GM21447 (cell line): ENCODE results near the gene ATP2B3.

Experiments used
- ATAC-seq: cut with Tn5 transposase; IDR thresholded peaks from one replicate; pipeline ENCODE4 v1.9.1; 2021; ENCODE audit not compliant: unreplicated experiment

The ATP2B3 gene

DNA sequence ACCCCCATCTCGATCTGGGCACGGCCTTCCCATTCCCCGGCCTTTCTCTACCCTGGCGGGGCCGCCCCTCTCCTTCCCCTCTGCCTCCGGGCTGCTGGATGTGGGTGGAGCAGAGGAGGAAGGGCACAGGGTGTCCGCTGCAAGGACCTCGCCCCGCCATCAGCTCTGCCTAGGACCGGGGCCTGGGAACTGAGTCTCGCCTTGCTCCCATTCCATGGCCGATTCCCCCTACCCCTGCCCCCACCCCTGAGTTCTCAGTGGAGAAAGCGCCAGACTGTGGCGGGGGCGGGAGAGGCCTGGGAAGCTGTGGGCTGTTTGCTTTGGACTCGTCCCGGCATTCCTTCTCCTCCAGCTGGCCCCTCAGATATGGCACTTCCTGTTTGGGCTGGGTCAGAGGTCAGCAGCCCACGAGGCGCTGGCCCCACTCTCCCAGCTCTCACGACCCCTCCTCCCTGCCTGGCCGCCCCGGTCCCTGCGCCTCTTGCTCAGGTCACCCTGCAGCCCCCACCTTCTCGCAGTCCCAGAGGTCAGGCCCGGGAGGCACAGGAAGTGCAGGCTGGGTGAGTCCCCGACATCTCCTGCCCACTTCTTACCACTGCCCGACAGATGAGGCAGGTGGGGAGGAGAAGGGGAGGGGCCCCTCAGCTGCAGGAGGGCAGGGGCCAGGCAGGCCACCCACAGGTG, 29.1 kb upstream of the ATP2B3 start:
- ATAC-seq = no peak

DNA sequence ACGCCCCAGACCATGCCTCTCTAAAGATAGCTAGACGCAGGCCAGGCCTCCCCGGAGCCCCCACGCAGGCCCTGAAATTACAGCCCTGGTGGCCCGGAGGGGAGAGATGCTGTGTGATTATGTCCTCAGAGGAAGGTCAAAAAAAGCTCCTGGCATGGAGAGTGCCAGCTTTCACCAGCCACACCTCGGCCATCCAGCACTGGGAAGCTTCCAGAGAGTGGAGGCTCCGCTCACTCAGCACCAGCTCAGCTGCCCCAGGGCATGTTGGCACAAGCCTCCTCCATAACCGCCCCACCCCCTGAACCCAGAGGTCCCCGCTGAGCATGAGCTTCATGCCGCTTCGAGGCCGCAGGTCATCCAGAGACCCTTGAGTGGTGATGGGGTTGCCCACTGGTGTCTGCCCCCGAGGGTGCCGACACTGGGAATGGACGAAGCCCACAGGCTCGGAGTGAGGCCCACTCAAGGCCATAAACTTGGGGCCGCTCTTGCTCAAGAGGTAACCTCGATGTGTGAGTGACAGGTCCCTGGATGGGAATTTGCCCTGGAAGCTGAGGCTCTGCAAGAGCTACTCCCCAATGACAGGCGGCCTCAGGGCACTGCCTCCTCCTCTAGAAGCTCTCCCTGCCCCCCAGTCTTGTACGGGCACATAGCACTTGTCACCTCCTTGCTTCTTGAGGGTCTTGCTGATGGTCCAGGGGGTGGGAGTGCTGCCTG, 27.1 kb upstream of the ATP2B3 start:
- no peak for ATAC-seq

DNA sequence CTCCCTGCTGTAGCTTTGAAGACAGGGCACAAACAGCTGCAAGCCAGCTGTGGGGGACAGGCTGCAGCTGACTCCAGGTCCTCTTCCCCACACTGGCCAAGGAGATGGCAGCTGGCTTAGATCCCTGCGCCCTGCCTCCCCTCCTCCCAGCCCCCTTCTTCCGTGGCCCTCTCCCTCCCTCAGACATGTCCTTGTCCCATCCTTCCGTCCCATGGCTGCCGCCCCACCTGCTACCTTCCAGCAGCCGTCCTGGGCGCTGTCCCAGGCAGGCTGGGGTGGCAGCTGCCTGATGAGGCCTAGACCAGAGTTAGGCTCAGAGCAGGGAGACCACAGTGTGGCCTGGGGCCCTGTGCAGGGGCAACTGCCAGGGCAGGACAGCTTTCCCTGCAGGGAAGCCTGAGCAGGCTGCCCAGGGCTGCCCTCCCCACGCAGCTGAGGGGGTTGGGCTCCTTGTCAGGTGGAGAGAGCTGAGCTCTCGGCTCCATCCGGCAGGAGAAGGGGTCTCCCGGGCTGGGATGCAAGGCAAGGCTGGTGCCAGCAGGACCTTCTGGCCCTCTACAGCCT, 26.0 kb upstream of the ATP2B3 start:
- ATAC-seq = no peak

DNA sequence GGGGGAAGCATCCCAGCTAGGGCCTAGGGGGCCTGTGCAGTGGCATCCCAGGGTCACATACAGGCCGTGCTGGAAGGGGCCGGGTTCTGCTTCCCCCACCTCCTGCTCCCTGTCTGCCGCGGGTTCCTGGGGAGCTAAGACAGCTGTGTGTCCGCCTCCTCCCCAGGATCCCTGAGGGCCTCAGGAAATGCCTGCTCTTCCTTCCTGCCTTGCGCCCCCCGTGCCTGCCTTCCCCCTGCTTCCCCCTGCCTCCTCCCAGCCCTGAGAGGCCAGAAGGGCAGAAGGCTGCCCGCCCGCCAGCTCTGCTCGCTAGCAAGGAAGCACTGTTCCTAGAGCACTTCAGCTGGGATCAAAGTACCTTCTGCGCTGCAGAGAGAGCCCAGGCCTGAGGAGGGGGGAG, 25.5 kb upstream of the ATP2B3 start:
- ATAC-seq = no peak

DNA sequence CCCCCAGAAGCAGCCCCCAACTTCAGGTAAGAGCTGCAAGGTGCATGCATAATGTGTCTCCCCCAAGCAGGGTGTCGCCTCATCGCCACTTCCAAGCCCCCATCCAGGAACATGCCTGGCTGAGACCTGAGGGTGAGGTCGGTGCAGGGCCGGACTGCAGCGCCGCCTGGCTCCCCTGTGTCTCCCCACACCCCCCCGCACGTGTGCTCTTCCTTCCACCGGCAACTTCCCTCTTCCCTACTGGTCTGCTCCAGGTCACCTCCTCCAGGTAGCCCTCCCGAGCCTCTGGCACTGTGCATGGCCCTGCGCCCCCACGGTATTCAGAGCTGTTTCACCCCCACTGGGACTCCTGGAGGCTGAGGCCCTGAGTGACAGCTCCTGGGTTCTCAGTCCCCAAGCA, 24.9 kb upstream of the ATP2B3 start:
- ATAC-seq = no peak

DNA sequence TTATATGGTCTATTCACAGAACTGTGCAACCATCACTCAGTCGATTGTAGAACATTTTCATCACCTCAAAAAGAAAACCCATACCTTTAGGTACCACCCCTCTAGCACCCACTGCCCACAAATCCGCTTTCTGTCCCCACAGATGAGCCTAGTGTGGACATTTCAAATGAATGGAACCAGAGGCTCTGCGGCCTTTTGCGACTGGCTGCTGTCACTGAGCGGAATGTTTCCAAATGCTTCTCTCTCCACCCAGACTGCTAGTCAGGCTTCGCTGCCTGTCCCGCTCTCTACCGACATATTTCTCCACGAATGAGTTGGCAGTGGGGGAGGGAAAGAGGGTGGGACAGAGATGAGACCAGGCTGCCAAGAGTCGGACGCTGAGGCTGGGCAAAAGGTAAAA, 24.4 kb upstream of the ATP2B3 start:
- ATAC-seq = no peak

DNA sequence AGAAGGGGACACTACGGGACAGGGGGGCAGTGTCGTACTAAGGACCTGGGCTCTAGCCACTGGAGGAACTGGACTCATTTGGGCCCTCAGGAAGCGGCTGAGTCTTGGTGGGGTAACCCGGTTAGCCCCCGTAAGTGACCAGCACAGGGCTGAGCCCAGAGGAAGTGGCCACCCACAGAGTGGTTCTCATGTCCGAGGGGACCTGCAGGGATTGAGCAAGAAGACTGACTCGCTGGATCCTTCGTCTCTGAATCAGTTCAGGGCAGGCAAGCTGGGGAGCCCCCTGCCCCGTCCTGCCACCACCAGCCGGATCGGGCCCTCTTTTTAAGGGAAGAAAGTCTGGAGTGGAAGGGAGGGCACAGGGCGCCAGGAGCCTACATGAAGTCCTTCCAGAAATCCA, 23.4 kb upstream of the ATP2B3 start:
- ATAC-seq = no peak

DNA sequence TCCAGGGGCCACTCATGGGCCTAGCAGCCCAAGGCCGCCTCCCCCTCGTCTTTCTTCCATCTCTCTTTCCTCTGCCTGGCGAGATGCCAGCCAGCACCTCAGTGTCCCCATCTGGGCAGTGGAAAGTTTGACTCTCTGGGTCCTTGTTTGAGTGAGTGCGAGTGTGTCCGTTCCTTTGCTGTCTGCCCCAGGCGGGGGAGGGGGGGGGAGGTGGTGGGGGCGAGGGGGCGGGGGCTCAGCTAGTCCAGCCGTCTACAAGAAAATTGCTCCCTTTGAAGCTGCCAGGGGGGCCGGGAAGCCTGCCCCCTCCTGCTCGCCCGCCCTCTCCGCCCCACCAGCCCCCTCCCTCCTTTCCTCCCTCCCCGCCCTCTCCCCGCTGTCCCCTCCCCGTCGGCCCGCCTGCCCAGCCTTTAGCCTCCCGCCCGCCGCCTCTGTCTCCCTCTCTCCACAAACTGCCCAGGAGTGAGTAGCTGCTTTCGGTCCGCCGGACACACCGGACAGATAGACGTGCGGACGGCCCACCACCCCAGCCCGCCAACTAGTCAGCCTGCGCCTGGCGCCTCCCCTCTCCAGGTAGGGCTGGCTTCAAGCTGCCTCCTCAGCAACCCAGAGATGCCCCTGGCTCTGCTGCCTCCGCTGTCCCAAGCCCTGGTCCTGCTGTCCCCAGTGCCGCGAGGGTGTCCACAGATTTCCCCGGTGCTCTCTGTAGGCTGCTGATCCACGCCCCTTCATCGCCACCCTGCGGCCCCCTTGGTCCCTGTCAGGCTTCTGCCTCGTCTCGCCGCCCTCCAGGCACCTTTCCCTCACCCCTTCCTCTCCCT, 22.7 kb upstream of the ATP2B3 start, which contains the start of gene BGN:
TSS of gene BGN (plus strand) at position 440 of the 821 bp plus-strand sequence. CDS start 9,652 bp downstream, outside the sequence.
- ATAC-seq = no peak

DNA sequence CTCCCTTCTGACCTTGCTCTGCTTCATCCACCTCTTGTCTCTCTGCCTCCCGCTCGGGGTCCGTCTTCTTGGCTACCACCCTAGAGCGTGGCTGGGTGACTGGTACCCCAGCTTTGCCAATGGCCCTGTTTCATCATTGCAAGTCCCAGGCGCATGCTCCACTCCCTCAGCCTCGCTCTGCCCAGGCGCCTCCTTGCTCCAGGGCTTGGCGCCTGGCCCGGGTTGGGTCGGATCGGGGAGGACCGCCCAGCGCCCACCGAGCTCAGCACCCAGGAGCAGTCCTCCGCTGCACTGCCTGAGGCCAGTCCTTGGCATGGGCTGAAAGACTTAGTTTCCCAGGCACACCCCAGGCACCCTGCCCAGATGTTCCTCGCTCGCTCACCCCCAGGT, 22.1 kb upstream of the ATP2B3 start:
- ATAC-seq = no peak

DNA sequence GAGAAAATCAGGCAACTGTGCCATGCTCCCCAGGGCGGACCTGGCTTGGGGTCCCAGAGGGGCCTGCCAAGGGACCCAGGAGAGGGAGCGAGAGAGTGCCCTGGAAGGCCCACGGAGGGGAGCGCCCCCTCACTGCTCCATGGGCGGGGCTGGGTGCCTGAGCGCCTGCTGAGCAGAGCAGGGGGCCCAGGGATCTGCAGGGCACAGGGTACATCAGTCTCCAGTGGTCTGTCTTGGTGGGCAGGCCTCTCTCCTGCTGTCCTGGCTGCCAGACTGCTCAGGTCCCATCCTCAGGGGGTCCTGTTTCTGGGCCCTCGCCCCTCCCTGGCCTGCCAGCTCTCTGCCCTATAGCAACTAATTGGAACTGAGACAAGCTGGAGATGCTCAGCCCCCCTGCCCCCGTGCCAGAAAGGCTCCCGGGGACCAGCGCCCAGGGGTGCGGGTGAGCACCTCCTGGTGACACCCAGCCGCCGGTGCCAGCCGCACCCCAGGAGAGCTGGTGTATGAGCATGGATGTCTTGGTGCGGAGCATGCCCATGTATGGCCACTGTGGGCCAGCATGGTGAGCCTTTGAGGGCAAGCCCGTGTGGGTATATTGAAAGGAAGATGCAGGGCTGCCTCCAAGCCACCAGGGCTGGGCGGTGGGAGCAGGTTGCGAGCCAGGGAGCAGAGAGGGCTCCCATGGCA, 21.4 kb upstream of the ATP2B3 start:
- ATAC-seq = no peak

DNA sequence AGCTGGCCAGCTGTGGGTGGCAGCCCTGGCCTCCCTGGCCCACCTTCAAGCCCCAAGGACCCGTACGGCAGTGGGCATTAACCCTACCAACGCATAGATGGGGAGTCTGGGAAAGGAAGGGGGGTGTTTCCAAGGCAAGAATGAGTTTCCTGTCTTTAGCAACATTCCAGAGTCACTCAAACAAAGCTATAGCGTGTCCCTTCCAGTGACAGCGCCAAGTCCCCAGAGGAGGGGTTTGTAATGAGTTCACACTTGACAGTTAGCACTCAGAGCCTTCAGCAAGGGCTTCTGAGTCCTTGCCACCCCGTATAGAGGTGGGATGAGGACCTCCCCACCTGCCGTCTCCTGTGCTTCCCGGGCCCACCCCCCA, 20.9 kb upstream of the ATP2B3 start:
- no peak for ATAC-seq

DNA sequence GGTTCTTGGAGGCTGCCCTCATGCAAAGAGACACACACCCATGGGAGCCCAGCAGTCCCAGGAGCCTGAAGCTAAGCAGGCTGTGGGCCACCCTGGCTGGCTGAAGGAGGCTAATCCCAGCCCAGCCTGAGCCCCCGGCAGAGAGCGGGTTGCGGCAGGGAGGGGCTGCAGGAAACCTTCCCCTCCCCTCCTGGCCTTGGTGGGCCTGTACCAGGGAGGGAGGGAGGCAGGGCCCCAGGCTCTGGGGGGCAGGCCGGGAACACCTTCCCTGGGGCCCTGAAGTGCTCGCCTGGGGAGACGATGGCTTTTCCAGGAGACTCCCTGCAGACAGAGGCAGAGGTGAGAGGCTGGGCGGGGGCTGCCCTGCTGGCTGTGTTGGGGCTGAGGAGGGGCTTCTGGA, 19.0 kb upstream of the ATP2B3 start:
- ATAC-seq = no peak

DNA sequence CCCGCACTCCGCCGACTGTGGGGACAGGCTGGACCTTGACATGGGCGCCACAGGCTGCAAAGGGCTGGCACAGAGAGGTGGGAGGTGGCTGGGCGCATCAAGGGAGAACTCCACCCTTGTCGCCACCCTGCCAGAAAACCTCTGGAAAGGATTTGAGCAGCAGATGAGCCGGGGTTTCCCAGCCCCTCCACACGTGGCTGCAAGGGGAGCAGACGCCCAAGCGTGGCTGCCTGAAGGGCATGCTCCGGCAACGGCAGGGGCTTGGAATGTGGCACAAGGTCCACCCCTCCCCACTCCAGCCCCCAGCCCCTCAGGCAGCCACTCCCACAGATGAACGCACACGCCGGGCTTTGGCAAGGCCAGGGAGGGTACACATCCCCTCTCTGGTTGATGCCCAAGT, 18.1 kb upstream of the ATP2B3 start:
- no peak for ATAC-seq

DNA sequence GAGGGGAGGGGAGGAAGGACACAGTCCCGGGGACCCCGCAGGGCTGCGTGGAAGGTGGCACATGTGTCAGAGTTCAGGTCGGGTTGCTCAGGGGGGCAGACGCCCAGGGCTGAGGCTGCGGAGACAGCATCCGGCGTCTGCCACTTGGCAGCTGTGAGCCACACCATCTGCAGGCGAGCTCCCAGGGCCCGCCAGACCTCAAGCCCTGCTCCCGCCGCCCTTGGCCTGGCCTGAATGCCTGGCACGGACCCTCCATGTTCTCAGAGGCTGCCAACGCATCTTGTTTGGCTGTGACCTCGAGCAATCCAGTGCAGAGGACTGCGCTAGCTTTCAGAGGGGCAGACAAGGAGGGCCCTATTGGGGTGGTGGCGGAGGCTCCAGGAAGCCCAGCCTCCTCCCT, 17.6 kb upstream of the ATP2B3 start:
- ATAC-seq = no peak

DNA sequence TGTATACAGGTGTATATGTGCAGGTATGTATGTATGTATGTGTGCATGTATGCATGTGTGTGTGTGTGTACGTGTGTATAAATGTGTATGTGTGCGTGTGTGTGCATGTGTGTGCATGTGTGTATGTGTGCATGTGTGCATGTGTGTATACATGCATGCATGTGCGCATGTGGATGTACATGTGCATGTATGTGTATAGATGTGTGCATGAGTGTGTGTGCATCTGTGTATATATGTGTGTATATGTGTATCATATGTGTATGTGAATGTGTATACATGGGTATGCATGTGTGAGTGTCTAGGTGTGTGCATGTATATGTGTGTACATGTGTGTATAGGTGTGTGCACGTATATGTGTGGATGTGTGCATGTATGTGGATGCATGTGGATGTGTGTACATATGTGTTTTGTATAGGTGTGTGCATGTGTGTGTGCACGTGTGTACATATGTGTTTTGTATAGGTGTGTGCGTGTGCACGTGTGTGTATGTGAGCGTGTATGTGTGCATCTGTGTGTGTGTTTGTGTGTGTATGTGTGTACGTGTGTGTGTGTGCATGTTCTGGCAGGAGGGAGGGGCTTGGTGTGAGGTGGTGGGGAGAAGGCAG, 16.7 kb upstream of the ATP2B3 start:
- ATAC-seq = no peak

DNA sequence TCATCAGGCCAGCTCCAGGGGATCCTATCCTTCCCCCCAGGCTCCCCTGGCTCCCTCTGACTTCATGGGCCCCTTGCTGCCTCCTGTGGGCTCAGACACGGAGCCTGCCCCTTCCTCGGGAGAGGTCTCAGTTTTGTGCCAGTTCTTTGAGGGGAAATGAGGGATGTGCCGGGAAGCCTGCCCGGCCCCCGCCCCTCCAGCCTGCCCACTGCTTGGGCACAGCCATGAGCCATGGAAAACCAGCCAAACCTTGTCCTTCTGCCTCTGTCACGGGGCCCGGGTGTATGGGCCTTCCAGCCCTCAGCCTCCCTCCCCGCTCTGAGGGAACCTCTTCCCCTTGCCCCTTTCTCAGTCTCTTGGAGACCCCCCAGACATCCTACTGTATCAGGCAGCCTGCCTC, 15.9 kb upstream of the ATP2B3 start:
- ATAC-seq = no peak

DNA sequence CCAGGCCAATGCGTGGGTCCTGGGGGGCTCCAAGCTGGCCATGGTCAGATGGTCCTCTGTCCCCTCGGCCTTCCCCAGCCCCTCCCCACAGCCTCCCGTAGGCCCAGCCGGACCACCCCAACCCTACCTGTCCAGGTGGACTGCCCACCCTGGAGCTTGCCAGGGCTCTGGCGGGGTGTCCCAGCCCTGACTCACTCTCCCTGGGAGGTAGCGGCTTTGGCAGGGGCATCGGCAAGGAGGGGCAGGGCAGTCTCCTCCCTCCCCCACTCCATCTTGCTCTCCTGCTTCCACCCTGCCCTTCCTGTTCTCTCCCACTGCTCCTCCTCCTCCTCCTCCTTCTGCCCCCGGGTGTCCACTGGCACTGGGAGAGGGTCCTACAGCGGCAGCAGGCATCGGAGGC, 15.3 kb upstream of the ATP2B3 start:
- no peak for ATAC-seq

DNA sequence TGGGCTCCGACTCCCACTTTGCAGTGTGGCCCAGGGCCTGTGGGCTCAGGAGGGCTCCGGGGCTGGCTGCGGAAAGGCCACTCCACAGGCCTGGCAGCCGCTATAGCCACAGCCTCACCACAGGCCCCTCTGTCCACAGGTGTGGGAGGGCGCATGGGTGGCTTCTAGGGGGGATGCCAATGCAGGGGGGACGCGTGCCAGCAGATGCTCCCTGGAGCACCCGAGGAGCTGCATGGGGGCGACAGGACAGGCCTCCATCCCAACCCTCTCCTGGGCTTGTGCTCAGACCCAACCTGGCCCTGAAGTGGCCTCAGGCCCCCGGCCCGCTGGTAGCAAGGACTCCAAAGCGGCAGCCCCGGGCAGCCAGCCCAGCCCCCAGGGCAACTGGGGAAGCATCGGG, 14.6 kb upstream of the ATP2B3 start:
- no peak for ATAC-seq

DNA sequence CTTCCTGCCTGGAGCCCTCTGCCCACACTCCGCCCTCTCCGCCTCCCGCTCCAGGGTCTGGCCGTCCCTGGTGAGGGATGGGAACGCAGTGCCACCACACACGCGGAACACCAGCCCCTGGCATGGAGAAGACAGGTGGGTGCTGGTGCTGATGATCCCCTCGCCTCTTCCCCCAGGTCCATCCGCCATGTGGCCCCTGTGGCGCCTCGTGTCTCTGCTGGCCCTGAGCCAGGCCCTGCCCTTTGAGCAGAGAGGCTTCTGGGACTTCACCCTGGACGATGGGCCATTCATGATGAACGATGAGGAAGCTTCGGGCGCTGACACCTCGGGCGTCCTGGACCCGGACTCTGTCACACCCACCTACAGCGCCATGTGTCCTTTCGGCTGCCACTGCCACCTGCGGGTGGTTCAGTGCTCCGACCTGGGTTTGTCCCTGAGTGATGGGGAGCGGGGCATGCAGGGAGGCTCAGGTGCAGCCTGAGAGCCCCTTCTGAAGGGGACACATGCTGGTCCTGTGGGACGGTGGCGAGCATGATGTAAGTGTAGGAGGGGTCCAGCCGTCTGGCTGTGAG, 12.9 kb upstream of the ATP2B3 start:
- no peak for ATAC-seq

DNA sequence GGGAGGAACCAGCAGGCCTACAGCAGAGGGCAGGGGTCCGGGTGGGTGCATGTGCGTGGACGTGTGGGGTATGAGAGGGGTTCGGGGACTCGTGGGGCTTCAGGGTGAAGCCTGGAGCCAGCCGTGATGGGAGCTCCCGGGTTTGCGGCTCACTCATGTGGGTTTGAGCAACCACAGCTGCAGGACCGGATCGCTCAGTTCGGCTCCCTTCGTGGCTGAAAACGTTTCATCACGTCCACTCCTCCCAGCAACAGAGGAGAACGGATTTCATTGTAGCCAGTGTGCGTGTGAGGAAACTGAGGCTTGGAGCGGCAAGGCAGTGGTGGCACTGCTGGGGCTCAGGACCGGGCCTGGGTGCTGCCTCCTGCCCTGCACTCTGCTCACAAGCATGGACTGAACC, 12.1 kb upstream of the ATP2B3 start:
- no peak for ATAC-seq
